ENCODE data around the gene SNX18. TPM values are rescaled to one million over a fixed set of nuclear protein-coding genes. Genes with fewer than 3 reads are reported as not detected.

Gene SNX18
- total and polyA plus RNA-seq, 7 donors = 3.9 to 51.3 (median 37.8) TPM

- intact Hi-C loops (cut with DNase I) = no loop called here
- 85 to 92% methylated on average over 1 of the region's 1 CpG for WGBS, 2 donors
- Histone ChIP-seq H3K4me1 (no peaks in the 10 kb centered on the region), H3K4me3 (no peak overlapping the region), H3K9me3 (no peaks in the 10 kb centered on the region), H3K27ac (no peak overlapping the region), H3K36me3 (no peaks in the 10 kb centered on the region), H3K27me3 (no peaks in the 10 kb centered on the region)
- TF ChIP-seq EP300 (IDR thresholded peaks at IDR 0.05) (no peak), POLR2A (IDR thresholded peaks at IDR 0.05) (no peak), POLR2AphosphoS5 (IDR thresholded peaks at IDR 0.05) (no peak), CTCF (IDR thresholded peaks at IDR 0.05) (no peak)
- DNase-seq = no peak
Measured at GRCh38 chr5:54558362-54558761, 40.8 kb downstream of the SNX18 start.

GRCh38 chr5:54561651-54562050, 44.1 kb downstream of the SNX18 start:
- no peaks in the 10 kb centered on the region for H3K27me3 ChIP-seq
- intact Hi-C loops (cut with DNase I) = no loop called here
- H3K4me1 ChIP-seq = no peaks in the 10 kb centered on the region
- no peak overlapping the region for H3K27ac ChIP-seq
- H3K36me3 ChIP-seq = no peaks in the 10 kb centered on the region
- no peak for TF ChIP-seq EP300 (IDR thresholded peaks at IDR 0.05)
- TF ChIP-seq POLR2A (IDR thresholded peaks at IDR 0.05) = no peak
- TF ChIP-seq POLR2AphosphoS5 (IDR thresholded peaks at IDR 0.05) = no peak
- TF ChIP-seq CTCF (IDR thresholded peaks at IDR 0.05) = no peak
- H3K4me3 ChIP-seq = no peak overlapping the region
- no peaks in the 10 kb centered on the region for H3K9me3 ChIP-seq
- no peak for DNase-seq

GRCh38 chr5:54563083-54563761, 45.7 kb downstream of the SNX18 start:
- DNase-seq = no peak
- WGBS, 2 donors = 87 to 88% methylated on average over 1 of the region's 1 CpG
- intact Hi-C loops (cut with DNase I) = no loop called here
- no peak overlapping the region for H3K4me3 ChIP-seq
- no peaks in the 10 kb centered on the region for H3K4me1 ChIP-seq
- no peaks in the 10 kb centered on the region for H3K36me3 ChIP-seq
- no peaks in the 10 kb centered on the region for H3K27me3 ChIP-seq
- H3K9me3 ChIP-seq = no peaks in the 10 kb centered on the region
- TF ChIP-seq CTCF (IDR thresholded peaks at IDR 0.05) = no peak
- no peak for TF ChIP-seq POLR2AphosphoS5 (IDR thresholded peaks at IDR 0.05)
- no peak for TF ChIP-seq POLR2A (IDR thresholded peaks at IDR 0.05)
- no peak for TF ChIP-seq EP300 (IDR thresholded peaks at IDR 0.05)
- H3K27ac ChIP-seq = no peak overlapping the region

- H3K4me3 ChIP-seq = no peak overlapping the region
Measured at GRCh38 chr5:54567996-54568395, 50.4 kb downstream of the SNX18 start.

More at GRCh38 chr5:54567996-54568395, 50.4 kb downstream of the SNX18 start:
- intact Hi-C loops (cut with DNase I) = no loop called here
- Histone ChIP-seq H3K27ac (no peak overlapping the region), H3K27me3 (no peaks in the 10 kb centered on the region), H3K4me1 (peaks cover 0 to 16% (median 12%) of the 10 kb centered on the region in 4 donors), H3K9me3 (no peaks in the 10 kb centered on the region), H3K36me3 (no peaks in the 10 kb centered on the region)
- TF ChIP-seq POLR2A (IDR thresholded peaks at IDR 0.05) = no peak
- no peak for TF ChIP-seq CTCF (IDR thresholded peaks at IDR 0.05)
- DNase-seq = no peak
- 90% methylated on average over 2 of the region's 2 CpGs for WGBS, 2 donors
